HG03025 (cell line): Measurements from ENCODE around the gene DPM3.
"Not testable (repeated sequence)": the region's sequence is repeated elsewhere in the genome, so short reads cannot be mapped to it uniquely, and the experiment has no call there.

ENCODE experiments used
- ATAC-seq: cut with Tn5 transposase; IDR thresholded peaks from one replicate; pipeline ENCODE4 v1.9.1; 2021; ENCODE audit warnings: mild to moderate bottlenecking, moderate library complexity; ENCODE audit not compliant: unreplicated experiment, low FRiP score

DPM3 gene

GRCh38 chr1:155127105-155127966 lies 13.0 kb downstream of the DPM3 start, which contains the start of gene EFNA1:
Gene EFNA1, plus strand, starts transcription at chr1:155127876. Its CDS starts 102 bp downstream, at chr1:155127978.
- no peak for ATAC-seq

- ATAC-seq: no peak
Observed at GRCh38 chr1:155126556-155127104, 13.7 kb downstream of the DPM3 start.

- ATAC-seq: no peak
Observed at GRCh38 chr1:155125946-155126555, 14.3 kb downstream of the DPM3 start.

- no peak for ATAC-seq
Observed at GRCh38 chr1:155125511-155125945, 14.8 kb downstream of the DPM3 start.

- ATAC-seq: no peak
Observed at GRCh38 chr1:155124503-155125463, 15.5 kb downstream of the DPM3 start.

- no peak for ATAC-seq
Observed at GRCh38 chr1:155123801-155124200, 16.5 kb downstream of the DPM3 start.

- no peak for ATAC-seq
Observed at GRCh38 chr1:155122308-155122707, 18.0 kb downstream of the DPM3 start.

- no peak for ATAC-seq
Observed at GRCh38 chr1:155121249-155121648, 19.1 kb downstream of the DPM3 start.

GRCh38 chr1:155120253-155120652 lies 20.1 kb downstream of the DPM3 start:
- ATAC-seq: no peak

- ATAC-seq: not testable (repeated sequence)
Observed at GRCh38 chr1:155118090-155118489, 22.2 kb downstream of the DPM3 start.

GRCh38 chr1:155117610-155118009 lies 22.7 kb downstream of the DPM3 start:
- no peak for ATAC-seq

- ATAC-seq: no peak
Observed at GRCh38 chr1:155116113-155116764, 24.1 kb downstream of the DPM3 start.

GRCh38 chr1:155113450-155113980 lies 26.8 kb downstream of the DPM3 start:
- no peak for ATAC-seq

GRCh38 chr1:155110826-155111225 lies 29.5 kb downstream of the DPM3 start:
- ATAC-seq: no peak

GRCh38 chr1:155110381-155110780 lies 29.9 kb downstream of the DPM3 start:
- ATAC-seq: no peak

GRCh38 chr1:155108296-155108695 lies 32.0 kb downstream of the DPM3 start:
- no peak for ATAC-seq

GRCh38 chr1:155107309-155108264 lies 32.7 kb downstream of the DPM3 start:
- ATAC-seq: no peak

GRCh38 chr1:155106862-155107261 lies 33.5 kb downstream of the DPM3 start:
- ATAC-seq: no peak
